Thoracic aorta (tissue), 2 donors: ENCODE measurements around the gene OR6C2. TPM values are rescaled to one million over a fixed set of nuclear protein-coding genes. Genes with fewer than 3 reads are reported as not detected.

Experiments used
- ATAC-seq: fragments of 150-250 bp; one replicate; pipeline ENCODE4 v1.8.0; 2017; ENCODE audit warnings: low read depth; ENCODE audit not compliant: insufficient number of reproducible peaks, low FRiP score
- DNase-seq: peaks from one replicate; pipeline ENCODE4 v3.0.0-alpha.2; 2020; ENCODE audit warnings: low spot score
- H3K27ac ChIP-seq, 2 donors: fragments of 200-600 bp; sonication (generic); 1 replicate in 1 of 2; 2 replicates in 1 of 2; pipeline ENCODE4 v1.5.1; 2016; ENCODE audit warnings: mild to moderate bottlenecking in 2 of 2, moderate library complexity in 2 of 2
- H3K27me3 ChIP-seq: fragments of 200-600 bp; sonication (generic); replicated peaks from 2 replicates; pipeline ENCODE4 v1.6.0; 2016; ENCODE audit warnings: mild to moderate bottlenecking; ENCODE audit not compliant: insufficient read depth
- H3K36me3 ChIP-seq: fragments of 200-600 bp; sonication (generic); one replicate; pipeline ENCODE4 v1.5.1; 2016
- H3K4me1 ChIP-seq, 2 donors: fragments of 200-600 bp; sonication (generic); 1 replicate in 1 of 2; 2 replicates in 1 of 2; pipeline versions ENCODE4 v1.5.1 to v1.6.0; 2016; ENCODE audit warnings: low read depth in 2 of 2, mild to moderate bottlenecking in 1 of 2; ENCODE audit not compliant: control insufficient read depth in 1 of 2
- H3K4me3 ChIP-seq: fragments of 200-600 bp; sonication (generic); 2 replicates; pipeline ENCODE4 v1.5.1; 2016; ENCODE audit warnings: mild to moderate bottlenecking
- H3K9me3 ChIP-seq: fragments of 200-600 bp; sonication (generic); 2 replicates; pipeline ENCODE4 v1.5.1; 2016
- total RNA-seq, 2 donors: library from RNA; depleted of rRNA; stranded (reverse); fragments of >200 nt; gene quantifications; one replicate each; pipeline versions ENCODE4 v1.1.0 to v1.2.3, GENCODE V29; 2016
- TF ChIP-seq, protein P1 (sequence below): fragments of 200-600 bp; sonication (generic); IDR thresholded peaks from one replicate; pipeline ENCODE4 v1.5.1; 2019; ENCODE audit warnings: antibody characterized with exemption

OR6C2 gene
- total RNA-seq, 2 donors from 2014 or later = not detected

- H3K36me3 ChIP-seq = no peaks in the 10 kb centered on the region
- ATAC-seq (no peak), DNase-seq (no peak)
- H3K9me3 ChIP-seq = no peaks in the 10 kb centered on the region
- no peak overlapping the region for H3K4me3 ChIP-seq
- no peak overlapping the region for H3K27ac ChIP-seq
- TF ChIP-seq, protein P1, sequence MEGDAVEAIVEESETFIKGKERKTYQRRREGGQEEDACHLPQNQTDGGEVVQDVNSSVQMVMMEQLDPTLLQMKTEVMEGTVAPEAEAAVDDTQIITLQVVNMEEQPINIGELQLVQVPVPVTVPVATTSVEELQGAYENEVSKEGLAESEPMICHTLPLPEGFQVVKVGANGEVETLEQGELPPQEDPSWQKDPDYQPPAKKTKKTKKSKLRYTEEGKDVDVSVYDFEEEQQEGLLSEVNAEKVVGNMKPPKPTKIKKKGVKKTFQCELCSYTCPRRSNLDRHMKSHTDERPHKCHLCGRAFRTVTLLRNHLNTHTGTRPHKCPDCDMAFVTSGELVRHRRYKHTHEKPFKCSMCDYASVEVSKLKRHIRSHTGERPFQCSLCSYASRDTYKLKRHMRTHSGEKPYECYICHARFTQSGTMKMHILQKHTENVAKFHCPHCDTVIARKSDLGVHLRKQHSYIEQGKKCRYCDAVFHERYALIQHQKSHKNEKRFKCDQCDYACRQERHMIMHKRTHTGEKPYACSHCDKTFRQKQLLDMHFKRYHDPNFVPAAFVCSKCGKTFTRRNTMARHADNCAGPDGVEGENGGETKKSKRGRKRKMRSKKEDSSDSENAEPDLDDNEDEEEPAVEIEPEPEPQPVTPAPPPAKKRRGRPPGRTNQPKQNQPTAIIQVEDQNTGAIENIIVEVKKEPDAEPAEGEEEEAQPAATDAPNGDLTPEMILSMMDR = no peak
- no peaks in the 10 kb centered on the region for H3K27me3 ChIP-seq
- H3K4me1 ChIP-seq = no peaks in the 10 kb centered on the region
Observed at GRCh38 chr12:55499231-55499630, 55.4 kb downstream of the OR6C2 start.

- DNase-seq = no peak
- no peak for ATAC-seq
- Histone ChIP-seq H3K9me3 (no peaks in the 10 kb centered on the region), H3K36me3 (no peaks in the 10 kb centered on the region), H3K4me1 (no peaks in the 10 kb centered on the region), H3K27me3 (no peaks in the 10 kb centered on the region), H3K27ac (no peak overlapping the region), H3K4me3 (no peak overlapping the region)
- TF ChIP-seq, protein P1 = no peak
Observed at GRCh38 chr12:55499810-55500252, 56.0 kb downstream of the OR6C2 start.

DNA sequence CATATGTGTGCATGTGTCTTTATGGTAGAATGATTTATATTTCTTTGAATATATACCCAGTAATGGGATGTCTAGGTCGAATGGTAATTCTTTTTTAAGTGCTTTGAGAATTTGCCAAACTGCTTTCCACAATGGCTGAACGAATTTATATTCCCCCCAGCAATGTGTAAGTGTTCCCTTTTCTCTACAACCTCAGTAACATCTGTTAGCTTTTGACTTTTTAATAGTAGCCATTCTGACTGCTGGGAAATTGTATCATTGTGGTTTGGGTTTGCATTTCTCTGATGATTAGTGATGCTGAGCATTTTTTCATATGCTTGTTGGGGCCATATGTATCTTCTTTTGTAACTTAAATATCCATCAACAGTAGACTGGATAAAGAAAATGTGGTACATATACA, 57.7 kb downstream of the OR6C2 start:
- no peak for DNase-seq
- no peaks in the 10 kb centered on the region for H3K4me1 ChIP-seq

More for the DNA sequence above, 57.7 kb downstream of the OR6C2 start:
- Histone ChIP-seq H3K4me3 (no peak overlapping the region), H3K27ac (no peak overlapping the region), H3K9me3 (no peaks in the 10 kb centered on the region), H3K36me3 (no peaks in the 10 kb centered on the region), H3K27me3 (no peaks in the 10 kb centered on the region)
- TF ChIP-seq, protein P1 = no peak
- no peak for ATAC-seq

Other genes with a start within 250 kb of the OR6C2 start
- gene OR10A7, start 223.1 kb upstream of the OR6C2 start, total RNA-seq = not detected
- not detected for gene OR6C74, start 199.5 kb upstream of the OR6C2 start, total RNA-seq
- gene OR6C6, start 147.5 kb upstream of the OR6C2 start, total RNA-seq = not detected
- not detected for gene OR6C1, start 129.7 kb upstream of the OR6C2 start, total RNA-seq
- not detected for gene OR6C3, start 113.3 kb upstream of the OR6C2 start, total RNA-seq
- gene OR6C75, start 81.1 kb upstream of the OR6C2 start, total RNA-seq = not detected
- not detected for gene OR6C65, start 43.5 kb upstream of the OR6C2 start, total RNA-seq
- not detected for gene OR6C76, start 17.8 kb upstream of the OR6C2 start, total RNA-seq
- not detected for gene OR6C70, start 26.1 kb downstream of the OR6C2 start, total RNA-seq
- gene OR6C68, start 48.3 kb downstream of the OR6C2 start, total RNA-seq = not detected
- not detected for gene OR6C4, start 105.5 kb downstream of the OR6C2 start, total RNA-seq
- gene OR2AP1, start 128.4 kb downstream of the OR6C2 start, total RNA-seq = not detected
- not detected for gene OR10P1, start 192.8 kb downstream of the OR6C2 start, total RNA-seq